Caco-2 (cell line): ENCODE measurements around the gene PAK6. TPM values are rescaled to one million over a fixed set of nuclear protein-coding genes. Genes with fewer than 3 reads are reported as not detected.

Source experiments
- BruUV-seq: library from RNA; stranded (reverse); fragments of 400-500 nt; replicated peaks from 2 replicates; lab custom pipeline; 2021; lab: Mats Ljungman, UMichigan
- CTCF ChIA-PET: fragments of 300-600 bp; sonication (Branson Sonifier 250); formaldehyde crosslinking; loops from one replicate; lab custom pipeline; 2022; ENCODE audit warnings: antibody characterized with exemption; lab: Charles Lee
- POLR2A ChIA-PET: fragments of 300-600 bp; sonication (Branson Sonifier 250); formaldehyde crosslinking; loops from one replicate; lab custom pipeline; 2022; ENCODE audit warnings: antibody characterized with exemption; lab: Charles Lee
- DNase-seq, 2 experiments: peaks; one replicate each; pipeline versions ENCODE4 v3.0.0 to v3.0.0-alpha.2; 2020 to 2022
- H3K27me3 ChIP-seq: replicated peaks from 2 replicates; pipeline ENCODE4 v1.6.0; 2011; ENCODE audit warnings: low read length; ENCODE audit not compliant: control insufficient read depth, insufficient read depth
- H3K36me3 ChIP-seq: 2 replicates; pipeline ENCODE4 v1.5.1; 2011; ENCODE audit warnings: low read length; ENCODE audit not compliant: control insufficient read depth, insufficient read depth
- H3K4me1 ChIP-seq: fragments of 250-450 bp; sonication (Bioruptor Pico); 2 replicates; pipeline ENCODE4 v1.5.1; 2020; ENCODE audit warnings: mild to moderate bottlenecking
- H3K4me3 ChIP-seq: 2 replicates; pipeline ENCODE4 v1.5.1; 2011; ENCODE audit warnings: low read depth, mild to moderate bottlenecking, control low read depth, low read length
- H3K9me3 ChIP-seq: fragments of 250-450 bp; sonication (Bioruptor Pico); 2 replicates; pipeline ENCODE4 v1.5.1; 2020; ENCODE audit warnings: mild to moderate bottlenecking, moderate library complexity
- H3K27ac Mint-ChIP-seq: one replicate; pipeline ENCODE4 v1.8.0; 2022; ENCODE audit warnings: mixed read lengths; ENCODE audit not compliant: unreplicated experiment
- H3K27me3 Mint-ChIP-seq: one replicate; pipeline ENCODE4 v1.8.0; 2022; ENCODE audit warnings: mixed read lengths; ENCODE audit not compliant: insufficient read depth, unreplicated experiment
- H3K36me3 Mint-ChIP-seq: one replicate; pipeline ENCODE4 v1.8.0; 2022; ENCODE audit warnings: mild to moderate bottlenecking, mixed read lengths; ENCODE audit not compliant: insufficient read depth, unreplicated experiment
- H3K4me1 Mint-ChIP-seq: one replicate; pipeline ENCODE4 v1.8.0; 2022; ENCODE audit warnings: low read depth, mixed read lengths; ENCODE audit not compliant: unreplicated experiment
- H3K4me3 Mint-ChIP-seq: one replicate; pipeline ENCODE4 v1.8.0; 2022; ENCODE audit warnings: mild to moderate bottlenecking, moderate library complexity, mixed read lengths; ENCODE audit not compliant: unreplicated experiment
- H3K9me3 Mint-ChIP-seq: one replicate; pipeline ENCODE4 v1.8.0; 2022; ENCODE audit warnings: mixed read lengths; ENCODE audit not compliant: unreplicated experiment
- intact Hi-C: fragments of 100-400 bp; cut with micrococcal nuclease; formaldehyde crosslinking; loops from one replicate; pipeline ENCODE4 v1.10.0; 2022; ENCODE audit not compliant: unreplicated experiment
- total RNA-seq: library from RNA; stranded (reverse); gene quantifications from 2 replicates; pipeline ENCODE4 v1.2.3, GENCODE V29; 2022
- TF ChIP-seq, protein P1 (sequence below), 2 experiments: fragments of 200-600 bp in 1 of 2; IDR thresholded peaks; 1 replicate in 1 of 2; 2 replicates in 1 of 2; pipeline versions ENCODE4 v1.5.1 to v1.8.0; 2011 to 2022; ENCODE audit warnings: antibody characterized with exemption in 1 of 2, control low read depth in 1 of 2, inconsistent platforms in 1 of 2, low read depth in 1 of 2, low read length in 1 of 2, mild to moderate bottlenecking in 1 of 2, moderate library complexity in 1 of 2; ENCODE audit not compliant: insufficient read depth in 1 of 2, severe bottlenecking in 1 of 2, unreplicated experiment in 1 of 2

Gene PAK6
- total RNA-seq, 1 experiment from 2014 or later: 20.7 TPM

DNA sequence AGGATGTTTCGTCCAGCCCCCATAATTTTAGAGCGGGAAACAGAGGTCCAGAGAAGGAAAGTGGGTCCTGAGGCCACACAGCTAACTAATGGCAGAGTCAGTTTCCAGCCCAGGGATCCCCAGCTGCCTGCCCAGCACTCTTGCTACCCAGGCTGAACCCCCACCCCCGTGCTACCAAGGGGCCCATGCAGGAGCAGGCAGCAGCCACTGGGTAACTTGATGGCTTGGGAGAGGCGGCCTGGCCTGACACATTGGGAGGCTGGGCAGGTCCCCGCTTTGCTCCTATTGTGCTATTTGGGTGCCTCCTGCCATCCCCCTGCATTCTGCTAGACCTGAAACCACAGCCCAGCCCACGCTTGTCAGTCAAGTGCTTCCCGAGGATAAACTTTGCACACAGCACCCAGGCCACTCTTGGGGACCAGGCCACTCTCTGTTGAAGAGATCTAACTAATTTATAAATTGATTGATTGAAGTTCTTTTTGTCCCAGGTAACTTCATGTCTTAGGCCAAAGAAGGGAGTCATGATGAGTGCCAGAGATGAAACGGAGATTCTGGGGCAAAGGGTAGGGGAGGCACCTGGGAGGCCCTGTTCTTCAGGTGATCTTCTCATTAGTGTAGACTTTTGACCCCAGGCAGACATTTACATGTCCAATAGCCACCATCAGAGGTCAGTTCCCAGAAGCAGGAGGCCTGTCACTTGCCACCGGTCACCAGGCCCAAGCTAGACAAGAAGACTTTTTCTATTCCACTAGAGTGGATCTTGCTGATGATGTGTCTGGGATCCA lies 7.0 kb downstream of the PAK6 start:
- DNase-seq: no peak
- no peaks in the 10 kb centered on the region for H3K9me3 ChIP-seq
- H3K27ac Mint-ChIP-seq: peak overlapping the region; percentile 86
- no peaks in the 10 kb centered on the region for H3K9me3 Mint-ChIP-seq
- H3K36me3 Mint-ChIP-seq: no peaks in the 10 kb centered on the region
- TF ChIP-seq, protein P1, sequence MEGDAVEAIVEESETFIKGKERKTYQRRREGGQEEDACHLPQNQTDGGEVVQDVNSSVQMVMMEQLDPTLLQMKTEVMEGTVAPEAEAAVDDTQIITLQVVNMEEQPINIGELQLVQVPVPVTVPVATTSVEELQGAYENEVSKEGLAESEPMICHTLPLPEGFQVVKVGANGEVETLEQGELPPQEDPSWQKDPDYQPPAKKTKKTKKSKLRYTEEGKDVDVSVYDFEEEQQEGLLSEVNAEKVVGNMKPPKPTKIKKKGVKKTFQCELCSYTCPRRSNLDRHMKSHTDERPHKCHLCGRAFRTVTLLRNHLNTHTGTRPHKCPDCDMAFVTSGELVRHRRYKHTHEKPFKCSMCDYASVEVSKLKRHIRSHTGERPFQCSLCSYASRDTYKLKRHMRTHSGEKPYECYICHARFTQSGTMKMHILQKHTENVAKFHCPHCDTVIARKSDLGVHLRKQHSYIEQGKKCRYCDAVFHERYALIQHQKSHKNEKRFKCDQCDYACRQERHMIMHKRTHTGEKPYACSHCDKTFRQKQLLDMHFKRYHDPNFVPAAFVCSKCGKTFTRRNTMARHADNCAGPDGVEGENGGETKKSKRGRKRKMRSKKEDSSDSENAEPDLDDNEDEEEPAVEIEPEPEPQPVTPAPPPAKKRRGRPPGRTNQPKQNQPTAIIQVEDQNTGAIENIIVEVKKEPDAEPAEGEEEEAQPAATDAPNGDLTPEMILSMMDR (IDR thresholded peaks at IDR 0.05; ENCODE audit: insufficient read depth in 1 of 2, low read depth in 1 of 2, low read length in 1 of 2, severe bottlenecking in 1 of 2, unreplicated experiment in 1 of 2): no peak
- H3K4me3 ChIP-seq: no peak overlapping the region
- no peak overlapping the region for H3K4me3 Mint-ChIP-seq
- ChIA-PET POLR2A (interaction anchor here (0.6 kb wide), 1 partner anchor 28 kb away, joined by 3 read pairs; no protein-coding TSS in a partner anchor), CTCF (interaction anchor here (0.7 to 1.2 kb wide), 4 partner anchors 12 to 200 kb away, joined by 3 to 7 read pairs (median 6); no protein-coding TSS in a partner anchor)
- H3K36me3 ChIP-seq: no peaks in the 10 kb centered on the region
- no peaks in the 10 kb centered on the region for H3K27me3 ChIP-seq
- peaks cover 7% of the 10 kb centered on the region for H3K4me1 Mint-ChIP-seq
- H3K27me3 Mint-ChIP-seq: no peaks in the 10 kb centered on the region
- no TSS peak for BruUV-seq
- intact Hi-C loops: loop anchor here (1.0 kb wide), 1 partner anchor 29 kb away; no protein-coding TSS in a partner anchor
- peaks cover 18% of the 10 kb centered on the region for H3K4me1 ChIP-seq

DNA sequence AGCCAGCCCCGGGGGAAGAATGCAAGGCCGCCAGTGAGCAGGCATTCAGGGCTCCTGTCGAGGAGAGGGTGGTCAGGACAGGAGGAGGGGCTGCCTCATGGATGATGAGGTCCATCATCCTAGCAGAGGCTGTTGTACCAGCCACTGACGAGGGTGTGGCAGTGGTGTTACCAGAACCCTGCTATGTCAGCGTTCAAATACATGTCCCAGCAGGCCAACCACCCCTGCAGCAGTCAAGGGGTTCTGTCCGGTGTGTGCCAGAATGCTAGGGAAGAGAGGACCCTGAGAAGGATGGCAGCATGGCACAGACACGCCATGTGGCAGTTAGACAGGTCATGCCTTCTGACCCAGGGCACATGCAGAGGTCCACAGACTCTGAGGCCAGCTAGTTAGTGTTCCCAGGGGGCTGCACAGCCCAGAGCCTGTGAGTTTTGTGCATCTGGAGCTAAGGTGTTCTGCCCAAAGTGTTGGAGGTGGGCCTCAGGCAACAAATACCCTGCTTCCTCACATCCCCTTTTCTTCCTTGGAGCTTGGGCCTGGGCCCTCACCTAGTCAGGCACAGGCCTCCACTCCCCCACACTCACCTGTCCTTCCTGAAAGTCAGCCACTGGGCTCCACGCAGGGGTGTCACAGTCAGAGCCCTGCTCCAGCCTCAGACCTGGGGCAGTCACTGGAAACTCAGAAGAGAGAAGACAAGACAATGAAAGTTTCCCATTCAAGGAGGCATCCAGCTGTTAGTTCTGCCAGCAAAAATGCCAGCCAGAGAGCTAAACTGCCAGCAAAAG lies 7.8 kb downstream of the PAK6 start:
- H3K9me3 Mint-ChIP-seq: no peaks in the 10 kb centered on the region
- BruUV-seq: no TSS peak
- Histone ChIP-seq H3K4me1 (peaks cover 20% of the 10 kb centered on the region), H3K27me3 (no peaks in the 10 kb centered on the region), H3K9me3 (no peaks in the 10 kb centered on the region), H3K4me3 (no peak overlapping the region), H3K36me3 (no peaks in the 10 kb centered on the region)
- POLR2A ChIA-PET: no interaction called here
- H3K4me3 Mint-ChIP-seq: no peak overlapping the region
- TF ChIP-seq, protein P1 (IDR thresholded peaks at IDR 0.05; ENCODE audit: insufficient read depth in 1 of 2, low read depth in 1 of 2, low read length in 1 of 2, severe bottlenecking in 1 of 2, unreplicated experiment in 1 of 2): no peak
- intact Hi-C loops: no loop called here
- no peaks in the 10 kb centered on the region for H3K36me3 Mint-ChIP-seq
- H3K27ac Mint-ChIP-seq: no peak overlapping the region
- H3K4me1 Mint-ChIP-seq: peaks cover 7% of the 10 kb centered on the region
- no peaks in the 10 kb centered on the region for H3K27me3 Mint-ChIP-seq
- peak in 1 of 2 experiments; percentile 20 for DNase-seq
- CTCF ChIA-PET: no interaction called here

DNA sequence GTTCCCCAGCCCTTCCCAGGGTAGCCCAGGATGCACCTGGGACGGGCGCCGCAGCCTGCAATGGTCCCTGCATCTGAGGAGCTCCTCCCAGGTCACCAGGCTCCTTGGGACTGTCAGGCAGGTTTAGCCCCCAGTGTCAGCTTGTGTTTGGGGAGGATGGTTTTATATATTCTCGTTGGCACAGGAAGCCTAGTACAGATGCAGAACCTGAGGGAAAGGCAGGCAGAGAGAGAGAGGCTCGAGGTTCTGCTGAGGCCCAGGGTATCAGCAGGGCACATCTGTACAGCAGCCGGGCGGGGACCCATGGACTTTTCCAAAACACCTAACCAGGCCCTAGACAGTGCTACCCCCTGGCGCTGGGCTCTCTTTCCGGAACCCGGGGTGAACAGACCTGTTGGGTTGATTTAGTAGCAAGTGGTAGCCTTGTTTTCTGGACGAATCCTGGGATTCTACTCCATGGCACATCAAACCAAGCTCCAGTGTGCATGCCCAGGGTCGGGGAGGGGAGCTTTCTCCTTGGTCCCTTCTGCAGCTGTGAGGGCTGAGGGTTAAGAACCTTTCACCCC lies 8.6 kb downstream of the PAK6 start:
- ChIA-PET POLR2A (no interaction called here), CTCF (no interaction called here)
- H3K4me1 Mint-ChIP-seq: peaks cover 7% of the 10 kb centered on the region

More for the DNA sequence above, 8.6 kb downstream of the PAK6 start:
- peak in 1 of 2 experiments; percentile 9 for DNase-seq
- Mint-ChIP-seq H3K27ac (no peak overlapping the region), H3K27me3 (no peaks in the 10 kb centered on the region), H3K4me3 (no peak overlapping the region), H3K9me3 (no peaks in the 10 kb centered on the region), H3K36me3 (no peaks in the 10 kb centered on the region)
- TF ChIP-seq, protein P1 (IDR thresholded peaks at IDR 0.05; ENCODE audit: insufficient read depth in 1 of 2, low read depth in 1 of 2, low read length in 1 of 2, severe bottlenecking in 1 of 2, unreplicated experiment in 1 of 2): no peak
- no TSS peak for BruUV-seq
- Histone ChIP-seq H3K27me3 (no peaks in the 10 kb centered on the region), H3K36me3 (no peaks in the 10 kb centered on the region), H3K9me3 (no peaks in the 10 kb centered on the region), H3K4me3 (no peak overlapping the region), H3K4me1 (peaks cover 27% of the 10 kb centered on the region)
- intact Hi-C loops: no loop called here
